HG02938 (cell line): Measurements from ENCODE around the gene FOXL2NB.

Experiments
- ATAC-seq: cut with Tn5 transposase; IDR thresholded peaks from one replicate; pipeline ENCODE4 v1.9.1; 2021; ENCODE audit warnings: mild to moderate bottlenecking, moderate library complexity; ENCODE audit not compliant: unreplicated experiment

Gene FOXL2NB

DNA sequence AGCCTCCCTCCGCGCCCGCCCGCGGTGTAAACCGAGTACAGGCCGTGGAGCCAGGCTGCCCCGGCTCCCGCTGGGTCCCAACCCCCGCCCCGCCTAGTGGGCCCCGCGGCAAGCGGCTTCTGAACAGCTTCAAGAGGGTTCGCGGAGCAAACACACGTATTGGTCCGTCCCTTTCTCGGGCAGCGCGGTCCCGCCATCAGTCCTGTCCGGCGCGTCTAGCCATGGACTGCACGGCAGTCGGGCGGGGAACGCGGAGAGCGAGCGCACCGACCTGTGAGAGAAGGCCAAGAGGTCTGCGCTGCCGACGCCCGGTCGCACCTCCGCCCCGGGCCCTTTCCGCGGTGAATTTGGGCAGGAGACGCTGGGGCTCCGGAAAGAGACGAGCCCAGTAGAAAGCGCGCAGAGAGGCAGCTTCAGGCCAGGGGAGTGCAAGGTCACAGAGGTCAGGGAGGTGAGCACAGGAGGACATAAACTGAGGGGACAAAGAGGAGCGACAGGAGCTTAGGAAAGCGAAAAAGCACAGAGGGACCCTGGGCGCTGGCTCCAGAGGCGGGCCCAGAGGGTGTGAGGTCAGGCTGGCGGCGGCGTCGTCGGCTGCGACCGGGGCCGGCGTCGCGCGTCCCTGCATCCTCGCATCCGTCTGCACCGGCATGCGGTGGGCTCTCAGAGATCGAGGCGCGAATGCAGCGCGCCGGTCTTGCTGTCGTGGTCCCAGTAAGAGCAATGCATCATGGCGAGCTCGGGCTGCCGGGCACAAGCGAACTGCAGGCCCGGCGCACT, 1.9 kb upstream of the FOXL2NB start:
- no peak for ATAC-seq

DNA sequence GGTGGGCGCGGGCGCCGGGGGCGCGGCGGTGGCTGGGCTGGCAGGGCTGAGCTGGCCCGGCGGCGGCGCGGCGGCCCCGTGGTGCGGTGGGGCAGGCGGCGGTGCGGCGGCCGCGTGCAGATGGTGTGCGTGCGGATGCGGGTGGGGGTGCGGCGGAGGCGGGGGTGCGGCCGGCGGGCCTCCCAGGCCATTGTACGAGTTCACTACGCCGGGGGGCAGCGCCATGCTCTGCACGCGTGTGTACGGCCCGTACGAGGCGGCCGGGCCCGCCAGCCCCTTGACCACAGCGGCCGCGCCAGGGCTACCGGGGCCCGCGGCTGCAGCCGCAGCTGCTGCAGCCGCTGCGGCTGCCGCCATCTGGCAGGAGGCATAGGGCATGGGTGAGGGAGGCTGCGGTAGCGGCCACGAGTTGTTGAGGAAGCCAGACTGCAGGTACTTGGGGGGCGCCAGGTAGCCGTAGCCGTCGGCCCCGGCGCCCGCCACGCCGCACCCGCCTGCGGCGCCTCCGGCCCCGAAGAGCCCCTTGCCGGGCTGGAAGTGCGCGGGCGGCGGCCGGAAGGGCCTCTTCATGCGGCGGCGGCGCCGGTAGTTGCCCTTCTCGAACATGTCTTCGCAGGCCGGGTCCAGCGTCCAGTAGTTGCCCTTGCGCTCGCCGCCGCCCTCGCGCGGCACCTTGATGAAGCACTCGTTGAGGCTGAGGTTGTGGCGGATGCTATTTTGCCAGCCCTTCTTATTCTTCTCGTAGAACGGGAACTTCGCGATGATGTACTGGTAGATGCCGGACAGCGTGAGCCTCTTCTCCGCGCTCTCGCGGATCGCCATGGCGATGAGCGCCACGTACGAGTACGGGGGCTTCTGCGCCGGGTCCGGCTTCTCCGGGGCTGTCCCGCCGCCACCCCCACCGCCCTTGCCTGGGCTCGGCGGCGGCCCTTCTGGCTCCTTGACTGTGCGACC, 1.0 kb upstream of the FOXL2NB start:
- ATAC-seq, result no peak

- ATAC-seq, result no peak
Measured at GRCh38 chr3:138947495-138948121, 591 bp downstream of the FOXL2NB start.

DNA sequence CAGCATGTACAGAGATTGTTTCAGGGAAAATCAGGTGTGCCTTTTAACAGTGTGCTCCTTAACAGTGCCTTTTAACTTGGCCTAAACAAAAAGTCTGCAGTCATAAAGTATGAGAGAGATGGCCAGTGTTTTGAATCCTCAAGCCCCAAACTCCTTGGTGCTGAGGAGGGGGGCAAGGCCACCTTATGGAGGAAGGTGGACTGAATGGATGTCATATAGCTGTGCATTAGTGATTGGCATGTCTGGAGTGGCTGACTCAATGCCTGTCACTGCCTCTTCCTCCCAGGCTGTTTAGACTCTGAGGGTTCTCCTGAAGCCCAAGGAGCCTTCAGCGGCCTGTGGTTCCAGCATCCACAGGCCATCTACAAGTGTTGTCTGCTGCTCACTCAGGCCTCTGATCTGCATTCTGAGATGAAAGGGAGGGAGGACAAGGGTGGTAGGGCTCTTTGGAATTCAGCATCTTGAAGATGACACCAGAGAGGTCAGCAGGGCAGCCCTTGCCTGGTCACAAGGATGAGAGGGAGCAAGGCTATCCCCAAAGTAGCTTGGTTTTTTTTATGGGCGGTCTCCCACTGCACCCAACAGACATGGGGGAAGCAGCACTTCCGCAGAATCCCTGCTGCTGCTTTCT, 1.5 kb downstream of the FOXL2NB start:
- no peak for ATAC-seq

DNA sequence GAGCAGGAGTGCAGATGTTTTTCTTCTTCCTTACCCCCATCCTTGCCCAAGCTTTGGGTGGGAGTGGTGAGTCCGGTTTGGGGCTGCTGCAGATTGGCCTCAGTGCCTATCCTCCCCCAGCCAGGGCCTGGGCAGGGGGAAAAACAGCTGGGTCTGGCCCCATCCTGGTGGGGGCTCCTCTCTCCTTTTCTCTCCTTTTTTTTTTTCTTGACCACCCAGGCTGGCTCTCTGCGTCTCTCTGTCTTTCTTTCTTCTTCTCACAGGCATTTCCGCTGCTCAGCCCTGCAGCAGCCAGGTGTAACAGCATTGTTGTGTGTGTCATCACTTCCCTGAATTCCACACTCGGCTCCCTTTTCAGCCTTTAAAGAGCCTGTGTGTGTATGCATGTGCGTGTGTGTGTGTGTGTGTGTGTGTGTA, 2.0 kb downstream of the FOXL2NB start:
- no peak for ATAC-seq

GRCh38 chr3:138949445-138950005, 2.5 kb downstream of the FOXL2NB start:
- ATAC-seq, result no peak

GRCh38 chr3:138950006-138950644, 3.1 kb downstream of the FOXL2NB start:
- no peak for ATAC-seq

GRCh38 chr3:138950701-138951100, 3.7 kb downstream of the FOXL2NB start:
- ATAC-seq, result no peak

DNA sequence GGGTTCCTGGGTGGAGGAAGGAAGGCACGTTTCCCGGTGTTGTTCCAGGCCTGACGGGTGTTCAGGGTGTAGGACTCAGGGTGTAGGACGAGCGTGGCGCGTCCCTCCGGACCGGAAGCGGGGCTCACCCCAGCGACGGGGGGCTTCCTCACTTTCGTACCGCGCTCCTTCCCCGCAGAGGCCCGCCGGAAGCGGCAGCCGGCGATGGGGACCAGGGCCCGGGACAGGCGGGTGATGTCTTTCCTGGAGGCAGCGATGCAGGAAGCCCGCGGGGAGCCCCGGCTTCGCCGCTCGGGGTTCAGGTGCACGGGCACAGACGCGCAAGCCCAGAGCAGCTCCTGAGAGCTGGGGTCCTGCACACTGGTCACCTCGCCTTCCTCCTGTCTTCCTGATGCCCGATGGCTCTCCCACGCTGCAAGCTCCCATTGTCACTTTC, 13.4 kb downstream of the FOXL2NB start:
- no peak for ATAC-seq

DNA sequence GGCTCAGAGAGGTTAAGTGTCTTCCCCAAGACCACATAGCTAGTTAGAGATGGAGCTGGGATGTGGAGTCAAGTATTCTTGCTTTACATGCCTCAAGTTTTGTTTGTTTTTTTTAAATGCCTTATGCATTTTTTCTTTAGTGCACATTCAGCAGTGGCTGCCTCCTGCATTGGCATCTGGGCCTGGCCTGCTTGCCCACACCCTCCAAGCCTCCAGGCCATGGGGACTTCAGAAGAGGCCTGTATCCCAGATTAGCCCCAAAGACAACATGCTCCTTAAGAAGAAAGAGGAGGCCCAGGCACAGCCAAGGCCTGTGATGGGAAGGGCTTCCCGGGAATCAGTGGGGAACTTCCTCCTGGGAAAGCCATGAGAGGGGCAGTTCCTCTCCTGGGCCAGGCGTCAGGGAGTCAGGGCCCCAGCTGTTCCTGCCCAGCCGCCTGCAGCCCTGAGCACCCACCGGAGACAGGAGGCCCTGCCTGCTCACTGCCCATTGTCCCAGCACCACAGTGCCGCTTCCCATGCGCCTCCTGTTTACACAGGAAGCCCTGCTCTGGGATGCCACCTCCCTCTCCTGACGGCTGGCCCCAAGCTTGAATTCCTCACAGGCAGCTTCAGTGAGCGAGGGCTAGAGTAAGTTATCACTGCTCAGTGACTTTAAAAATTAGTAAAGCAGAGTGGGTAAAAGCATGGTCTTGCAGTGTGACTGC, 16.0 kb downstream of the FOXL2NB start:
- no peak for ATAC-seq

GRCh38 chr3:138964264-138964663, 17.2 kb downstream of the FOXL2NB start:
- no peak for ATAC-seq

DNA sequence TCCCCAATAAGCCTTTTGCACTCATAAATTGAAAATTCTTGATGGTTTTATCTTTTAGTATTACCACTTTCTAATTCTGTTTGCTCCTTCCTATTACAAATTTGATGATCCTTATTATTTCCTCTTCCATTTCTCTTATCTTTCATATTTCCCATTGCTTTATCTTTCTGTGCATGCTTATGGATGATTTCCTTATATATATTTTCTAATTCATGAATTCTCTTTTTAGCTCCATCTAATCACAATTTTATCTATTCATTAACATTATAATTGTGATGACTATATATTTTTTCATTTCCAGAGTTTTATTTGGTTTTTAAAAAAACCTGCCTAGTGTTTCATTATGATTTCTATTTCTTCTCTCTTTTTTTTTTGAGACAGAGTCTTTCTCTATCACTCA, 17.9 kb downstream of the FOXL2NB start:
- no peak for ATAC-seq

DNA sequence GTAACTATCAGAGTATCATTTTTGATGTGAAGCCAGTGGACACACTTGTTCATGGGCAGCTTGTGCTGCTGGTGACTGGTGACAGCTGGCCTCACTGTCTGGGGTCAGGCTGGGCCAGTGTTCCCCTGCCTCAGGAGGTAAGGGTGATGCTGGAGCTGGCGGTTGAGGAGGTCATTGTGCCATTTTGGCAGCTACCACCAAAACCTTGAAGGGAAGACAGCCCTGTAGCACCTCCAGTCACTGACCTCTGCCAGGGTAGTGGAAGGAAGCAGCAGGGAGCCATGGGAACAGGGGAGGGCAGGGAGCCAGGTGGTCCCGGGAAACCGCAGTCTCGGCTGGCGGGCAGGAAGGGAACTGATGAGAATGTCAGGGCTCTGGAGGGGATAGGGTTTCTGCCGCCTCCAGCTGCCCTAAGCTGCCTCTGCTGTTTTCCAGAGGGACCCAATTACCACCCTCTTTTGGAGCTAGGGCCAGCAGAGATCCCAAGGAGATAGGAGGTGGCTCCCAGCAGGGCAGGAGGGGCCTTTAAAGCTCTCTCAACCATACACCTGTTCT, 24.8 kb downstream of the FOXL2NB start:
- ATAC-seq, result no peak

- ATAC-seq, result no peak
Measured at GRCh38 chr3:138972941-138973340, 25.9 kb downstream of the FOXL2NB start.

DNA sequence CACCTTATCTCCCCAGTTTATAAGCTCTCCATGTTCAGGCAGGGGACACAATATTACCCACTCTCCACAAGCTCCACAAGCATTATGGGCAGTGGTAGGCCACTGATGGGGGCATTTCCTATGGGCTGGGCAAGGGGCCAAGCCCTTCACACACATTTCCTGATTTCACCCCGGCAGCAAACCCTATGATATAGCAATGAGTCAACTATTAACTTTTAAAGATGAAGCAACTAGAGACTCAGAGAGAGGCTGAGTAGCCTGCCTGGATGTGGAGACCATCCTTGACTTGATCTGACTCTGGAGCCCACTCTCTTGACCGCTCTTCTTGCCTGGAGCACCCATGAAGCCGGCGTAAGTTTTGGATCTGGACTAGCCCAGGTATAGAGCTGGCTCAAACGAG, 27.4 kb downstream of the FOXL2NB start:
- ATAC-seq, result no peak

- no peak for ATAC-seq
Measured at GRCh38 chr3:138975351-138975750, 28.3 kb downstream of the FOXL2NB start.

DNA sequence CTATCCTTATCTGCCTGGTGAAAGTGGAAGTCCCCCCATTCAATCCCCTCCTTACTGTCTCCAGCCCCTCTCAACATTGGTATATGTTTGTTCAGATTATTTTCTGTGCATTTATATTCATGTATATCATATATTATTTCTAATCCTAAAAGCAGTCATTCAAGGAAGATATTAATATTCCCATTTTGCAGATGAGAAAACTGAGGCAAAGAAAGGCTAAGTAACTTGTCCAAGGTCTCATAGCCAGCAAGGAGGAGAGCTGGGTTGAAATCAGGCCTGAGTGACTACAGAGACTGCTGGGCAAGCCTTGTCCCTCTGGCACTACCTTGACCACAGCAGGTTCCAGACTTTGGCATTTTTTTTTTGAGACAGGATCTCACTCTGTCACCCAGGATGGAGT, 29.0 kb downstream of the FOXL2NB start:
- no peak for ATAC-seq

DNA sequence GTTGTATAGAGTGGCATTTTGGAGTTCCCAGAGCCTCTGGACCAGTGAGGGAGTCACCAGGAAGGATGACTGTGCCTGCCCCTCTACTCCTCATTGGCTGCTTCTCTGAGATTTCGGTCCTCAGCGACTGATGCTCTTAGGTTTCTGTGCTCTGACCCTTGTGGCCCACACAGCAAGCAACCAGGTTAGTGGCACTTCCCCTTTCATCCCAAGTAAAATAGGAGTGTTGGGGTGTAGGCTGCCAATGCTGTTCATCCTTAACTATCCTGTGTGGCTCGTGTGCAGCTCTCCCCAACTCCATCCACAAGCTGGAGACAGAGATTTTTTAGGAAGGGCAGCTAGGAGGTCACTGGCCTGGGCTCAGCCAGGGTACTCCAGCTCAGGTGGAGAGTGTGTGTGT, 37.8 kb downstream of the FOXL2NB start:
- no peak for ATAC-seq

DNA sequence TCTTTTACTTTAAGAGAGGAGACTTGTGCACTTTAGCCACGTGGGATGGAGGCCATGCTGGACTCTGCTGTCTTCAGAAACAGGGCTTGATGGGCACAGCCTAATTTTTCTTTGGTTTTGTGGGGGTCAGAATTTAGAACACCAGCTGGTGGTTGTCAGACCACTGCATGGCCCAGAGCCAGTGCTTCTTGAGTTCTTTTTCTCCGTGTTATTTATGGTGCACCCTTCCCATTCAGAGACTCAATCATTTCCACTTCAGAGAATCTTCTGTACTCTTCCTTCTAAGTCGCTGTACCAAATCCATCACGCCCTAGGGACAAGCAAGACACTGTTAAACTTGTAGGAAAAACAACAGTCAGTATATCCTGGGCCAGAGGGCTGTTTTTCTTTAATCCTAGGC, 38.9 kb downstream of the FOXL2NB start:
- no peak for ATAC-seq
